ENCODE data around the gene SMCO4.
"Not testable (repeated sequence)": the region's sequence is repeated elsewhere in the genome, so short reads cannot be mapped to it uniquely, and the experiment has no call there.

The SMCO4 gene

DNA sequence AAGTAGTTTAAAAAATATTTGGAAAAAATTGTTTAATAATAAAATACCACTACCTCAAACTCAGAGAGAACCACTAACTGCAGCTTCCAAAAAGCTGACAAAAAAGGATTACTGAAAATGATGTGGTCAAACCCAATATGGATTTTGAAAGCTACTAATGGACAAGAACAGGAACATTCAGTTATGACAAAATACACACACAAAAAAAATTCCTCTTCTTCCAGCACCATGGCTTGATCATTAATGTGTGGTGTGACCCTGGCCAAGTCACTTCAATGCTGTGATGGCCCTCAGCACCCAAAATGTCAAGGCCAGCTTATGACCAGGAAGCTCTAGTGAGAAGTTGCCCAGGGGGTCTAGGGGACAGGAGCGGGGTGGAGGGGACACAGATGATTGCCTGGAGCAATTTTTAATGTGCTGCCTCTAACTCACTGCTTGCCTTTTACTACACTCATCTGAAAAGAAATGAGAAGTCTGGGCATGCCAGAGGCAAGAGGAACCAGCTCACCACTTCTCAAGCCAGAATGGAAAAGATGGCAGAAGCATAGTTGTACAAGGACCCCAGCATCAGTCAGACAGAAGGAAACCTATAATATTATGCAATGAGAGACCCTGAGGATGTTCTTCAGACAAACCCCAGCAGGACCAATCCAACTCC is 2.2 kb downstream of the SMCO4 start:
- no peak overlapping the region for H3K4me3 ChIP-seq (ENCODE audit: extremely low read depth, insufficient read depth, low read length, poor library complexity, severe bottlenecking)
- 100% methylated on average over 1 of the region's 1 CpG; no CpG with 5 or more reads in 1 of the 2 experiments for WGBS, 2 experiments (ENCODE audit: insufficient coverage in 2 of 2)
- no peak overlapping the region for H3K27ac ChIP-seq (ENCODE audit: low read depth, low read length, severe bottlenecking)
- no peaks in the 10 kb centered on the region for H3K9me3 ChIP-seq (ENCODE audit: control insufficient read depth, low read length)
- no peaks in the 10 kb centered on the region for H3K36me3 ChIP-seq (ENCODE audit: control insufficient read depth, insufficient read depth, low read length)
- H3K4me1 ChIP-seq (ENCODE audit: control insufficient read depth, insufficient read depth, low read length, poor library complexity, severe bottlenecking) = peaks cover 14% of the 10 kb centered on the region

DNA sequence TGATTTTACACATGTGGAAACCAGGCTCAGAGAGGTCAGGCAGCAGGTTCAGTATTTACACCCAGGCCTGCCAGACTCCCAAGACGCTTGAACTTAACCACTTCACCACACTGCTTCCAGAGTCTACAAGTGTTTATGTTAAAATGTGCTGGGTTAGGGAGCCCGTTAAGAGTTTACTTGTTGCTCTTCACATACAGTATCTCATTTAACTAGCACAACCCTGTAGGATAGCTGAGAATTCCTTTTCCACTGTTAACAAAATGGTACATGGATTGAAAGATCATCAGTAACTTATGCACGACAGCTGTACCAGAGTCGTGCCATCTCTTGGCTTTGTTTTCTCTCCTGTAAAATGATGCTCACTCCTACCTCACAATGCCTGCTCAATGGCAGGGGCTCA is 2.9 kb downstream of the SMCO4 start:
- Histone ChIP-seq H3K4me3 (ENCODE audit: extremely low read depth, insufficient read depth, low read length, poor library complexity, severe bottlenecking) (no peak overlapping the region), H3K4me1 (ENCODE audit: control insufficient read depth, insufficient read depth, low read length, poor library complexity, severe bottlenecking) (peaks cover 14% of the 10 kb centered on the region), H3K9me3 (ENCODE audit: control insufficient read depth, low read length) (no peaks in the 10 kb centered on the region), H3K36me3 (ENCODE audit: control insufficient read depth, insufficient read depth, low read length) (no peaks in the 10 kb centered on the region), H3K27ac (ENCODE audit: low read depth, low read length, severe bottlenecking) (no peak overlapping the region)
- 88% methylated on average over 2 of the region's 4 CpGs for WGBS, 2 experiments (ENCODE audit: insufficient coverage in 2 of 2)

DNA sequence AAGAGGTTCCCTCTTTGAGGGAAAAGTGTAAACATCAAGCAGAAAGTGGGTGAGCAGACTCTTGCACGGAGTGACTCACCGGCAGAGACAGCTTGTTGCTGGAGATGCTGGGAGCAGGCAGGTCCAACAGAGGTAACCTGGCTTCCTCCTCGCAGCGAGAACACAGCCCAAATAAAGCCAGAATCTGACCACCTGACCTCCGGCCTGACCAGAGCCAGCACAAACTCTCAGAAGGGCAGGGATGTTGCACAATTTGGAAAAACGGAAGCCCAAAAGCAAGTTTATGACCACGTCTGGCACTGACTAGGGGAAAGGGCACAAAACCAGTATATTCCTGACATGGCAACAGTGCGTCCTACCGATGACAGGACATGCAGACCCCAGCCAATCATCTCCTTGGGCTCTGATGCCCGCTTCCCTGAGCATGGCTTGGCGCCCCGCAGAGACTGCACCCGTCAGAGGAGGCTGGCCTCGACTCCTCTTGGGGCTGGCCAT is 5.4 kb downstream of the SMCO4 start:
- Histone ChIP-seq H3K4me3 (ENCODE audit: extremely low read depth, insufficient read depth, low read length, poor library complexity, severe bottlenecking) (no peak overlapping the region), H3K27ac (ENCODE audit: low read depth, low read length, severe bottlenecking) (no peak overlapping the region), H3K4me1 (ENCODE audit: control insufficient read depth, insufficient read depth, low read length, poor library complexity, severe bottlenecking) (peaks cover 14% of the 10 kb centered on the region), H3K9me3 (ENCODE audit: control insufficient read depth, low read length) (no peaks in the 10 kb centered on the region), H3K36me3 (ENCODE audit: control insufficient read depth, insufficient read depth, low read length) (no peaks in the 10 kb centered on the region)
- WGBS, 2 experiments (ENCODE audit: insufficient coverage in 2 of 2) = 89% methylated on average over 14 of the region's 14 CpGs

DNA sequence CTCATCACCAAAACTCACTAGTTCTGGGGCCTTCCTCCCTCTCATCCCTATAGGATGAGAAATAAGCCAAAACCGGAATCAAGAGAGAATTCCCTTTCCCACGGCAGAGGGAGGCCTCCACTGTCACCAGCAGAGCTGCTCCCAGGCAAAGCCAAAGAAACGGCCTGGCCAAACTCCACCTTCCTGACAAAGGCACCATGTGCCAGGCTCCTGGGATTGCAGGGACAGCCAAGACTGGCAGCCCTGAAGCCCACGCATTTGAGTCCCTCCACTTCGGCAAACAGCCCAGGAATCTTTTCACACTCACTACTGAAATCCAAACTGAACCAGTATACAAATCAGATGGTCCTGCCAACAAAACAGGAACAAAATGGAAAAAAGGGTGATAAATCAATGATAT is 6.1 kb downstream of the SMCO4 start:
- H3K27ac ChIP-seq (ENCODE audit: low read depth, low read length, severe bottlenecking) = no peak overlapping the region
- no peak overlapping the region for H3K4me3 ChIP-seq (ENCODE audit: extremely low read depth, insufficient read depth, low read length, poor library complexity, severe bottlenecking)
- no peaks in the 10 kb centered on the region for H3K9me3 ChIP-seq (ENCODE audit: control insufficient read depth, low read length)
- WGBS, 2 experiments (ENCODE audit: insufficient coverage in 2 of 2) = 42% methylated on average over 2 to 4 of the region's 5 CpGs
- H3K4me1 ChIP-seq (ENCODE audit: control insufficient read depth, insufficient read depth, low read length, poor library complexity, severe bottlenecking) = peaks cover 14% of the 10 kb centered on the region
- no peaks in the 10 kb centered on the region for H3K36me3 ChIP-seq (ENCODE audit: control insufficient read depth, insufficient read depth, low read length)

DNA sequence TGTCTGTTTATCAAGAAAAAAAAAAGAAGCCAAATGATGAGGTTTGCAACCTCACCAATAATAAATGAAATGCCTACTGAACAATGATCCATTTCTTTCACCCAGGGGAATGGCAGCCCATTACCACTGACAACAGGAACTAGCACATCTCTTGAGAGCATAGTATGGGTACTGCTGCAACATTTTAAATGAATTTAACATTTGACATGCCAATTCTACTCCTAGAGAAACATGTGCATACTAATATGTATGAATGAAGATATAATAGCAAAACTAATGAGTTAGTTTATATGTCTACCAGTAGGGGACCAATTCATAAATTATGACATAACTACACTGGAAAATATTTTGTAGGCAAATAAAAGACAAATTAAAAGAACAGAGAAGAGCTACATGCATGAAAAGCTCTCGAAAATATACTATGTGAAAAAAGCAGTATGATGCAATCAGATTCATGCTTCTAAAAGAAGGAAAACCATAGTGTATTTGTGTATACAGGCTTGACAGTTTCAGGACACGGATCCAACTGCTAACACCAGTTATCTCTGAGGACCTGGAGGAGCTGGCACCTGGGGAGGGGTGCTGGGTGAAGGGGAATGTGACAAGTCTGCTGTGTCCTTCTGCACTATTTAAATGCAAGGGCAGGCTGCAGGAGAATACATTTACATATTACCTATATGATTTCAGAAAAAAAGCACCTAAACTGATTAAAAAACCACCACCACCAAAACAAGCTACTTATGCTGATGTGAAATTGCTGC is 6.9 kb downstream of the SMCO4 start:
- no peaks in the 10 kb centered on the region for H3K9me3 ChIP-seq (ENCODE audit: control insufficient read depth, low read length)
- H3K4me3 ChIP-seq (ENCODE audit: extremely low read depth, insufficient read depth, low read length, poor library complexity, severe bottlenecking) = no peak overlapping the region
- H3K36me3 ChIP-seq (ENCODE audit: control insufficient read depth, insufficient read depth, low read length) = no peaks in the 10 kb centered on the region
- peaks cover 10% of the 10 kb centered on the region for H3K4me1 ChIP-seq (ENCODE audit: control insufficient read depth, insufficient read depth, low read length, poor library complexity, severe bottlenecking)
- no peak overlapping the region for H3K27ac ChIP-seq (ENCODE audit: low read depth, low read length, severe bottlenecking)
- WGBS, 2 experiments (ENCODE audit: insufficient coverage in 2 of 2) = 76 to 83% methylated on average over 1 to 2 of the region's 2 CpGs

DNA sequence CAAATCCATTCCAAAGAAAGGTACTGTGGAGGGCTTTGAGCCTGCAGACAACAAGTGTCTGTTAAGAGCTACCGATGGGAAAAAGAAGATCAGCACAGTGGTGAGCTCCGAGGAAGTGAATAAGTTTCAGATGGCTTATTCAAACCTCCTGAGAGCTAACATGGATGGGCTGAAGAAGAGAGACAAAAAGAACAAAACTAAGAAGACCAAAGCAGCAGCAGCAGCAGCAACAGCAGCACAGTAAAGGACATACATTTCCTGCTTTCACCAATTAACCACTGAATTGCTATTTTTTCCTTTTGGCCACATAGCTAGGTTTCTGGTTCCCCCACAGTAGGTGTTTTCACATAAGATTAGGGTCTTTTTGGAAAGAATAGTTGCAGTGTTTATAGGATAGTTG is 7.6 kb downstream of the SMCO4 start:
- peaks cover 10% of the 10 kb centered on the region for H3K4me1 ChIP-seq (ENCODE audit: control insufficient read depth, insufficient read depth, low read length, poor library complexity, severe bottlenecking)
- 86 to 90% methylated on average over 1 to 2 of the region's 2 CpGs for WGBS, 2 experiments (ENCODE audit: insufficient coverage in 2 of 2)
- not testable (repeated sequence) for H3K36me3 ChIP-seq (ENCODE audit: control insufficient read depth, insufficient read depth, low read length); H3K9me3 ChIP-seq (ENCODE audit: control insufficient read depth, low read length); H3K4me3 ChIP-seq (ENCODE audit: extremely low read depth, insufficient read depth, low read length, poor library complexity, severe bottlenecking); H3K27ac ChIP-seq (ENCODE audit: low read depth, low read length, severe bottlenecking)

DNA sequence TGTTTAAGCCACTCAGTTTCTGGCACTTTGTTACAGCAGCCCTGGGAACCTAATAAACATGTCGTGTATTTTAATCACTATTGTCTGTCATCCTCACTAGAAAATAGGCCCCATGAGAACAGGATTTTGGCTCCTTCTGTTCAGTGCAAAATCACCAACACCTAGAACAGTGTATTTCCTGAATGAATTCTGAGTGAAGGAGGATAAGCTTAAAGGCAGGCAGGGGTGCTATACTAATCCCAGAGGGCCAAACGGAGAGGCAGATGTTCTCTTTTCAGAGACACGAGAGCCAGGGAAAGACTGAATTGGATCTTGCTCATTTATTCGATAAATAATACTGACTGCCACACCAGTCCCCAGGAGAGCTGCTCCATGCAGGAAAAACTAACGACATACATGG is 10.4 kb downstream of the SMCO4 start:
- Histone ChIP-seq H3K36me3 (ENCODE audit: control insufficient read depth, insufficient read depth, low read length) (no peaks in the 10 kb centered on the region), H3K4me1 (ENCODE audit: control insufficient read depth, insufficient read depth, low read length, poor library complexity, severe bottlenecking) (peaks cover 11% of the 10 kb centered on the region), H3K4me3 (ENCODE audit: extremely low read depth, insufficient read depth, low read length, poor library complexity, severe bottlenecking) (no peak overlapping the region), H3K27ac (ENCODE audit: low read depth, low read length, severe bottlenecking) (no peak overlapping the region), H3K9me3 (ENCODE audit: control insufficient read depth, low read length) (no peaks in the 10 kb centered on the region)
- 78 to 80% methylated on average over 3 to 5 of the region's 5 CpGs for WGBS, 2 experiments (ENCODE audit: insufficient coverage in 2 of 2)

DNA sequence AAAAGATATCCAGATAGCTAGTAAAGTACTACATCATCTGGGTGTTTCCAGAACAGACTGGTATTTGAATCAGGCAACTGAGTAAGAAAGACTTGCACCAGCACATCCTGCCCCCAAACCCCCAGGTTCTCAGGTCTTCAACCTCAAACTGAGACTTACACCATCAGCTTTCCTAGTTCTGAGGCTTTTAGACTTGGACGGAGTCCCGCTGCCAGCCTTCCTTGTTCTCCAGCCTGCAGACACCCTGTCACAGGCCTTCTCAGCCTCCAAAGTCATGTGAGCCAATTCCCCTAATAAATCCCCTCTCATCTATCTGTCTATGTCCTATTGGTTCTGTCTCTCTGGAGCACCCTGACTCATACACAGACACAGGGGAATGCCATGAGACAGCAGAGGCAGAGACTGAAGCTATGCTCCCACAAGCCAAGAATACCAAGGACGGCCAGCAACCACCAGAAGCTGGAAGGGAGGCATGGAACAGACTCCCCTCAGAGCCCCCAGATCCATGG is 10.9 kb downstream of the SMCO4 start:
- Histone ChIP-seq H3K9me3 (ENCODE audit: control insufficient read depth, low read length) (no peaks in the 10 kb centered on the region), H3K27ac (ENCODE audit: low read depth, low read length, severe bottlenecking) (no peak overlapping the region), H3K4me3 (ENCODE audit: extremely low read depth, insufficient read depth, low read length, poor library complexity, severe bottlenecking) (no peak overlapping the region), H3K36me3 (ENCODE audit: control insufficient read depth, insufficient read depth, low read length) (no peaks in the 10 kb centered on the region), H3K4me1 (ENCODE audit: control insufficient read depth, insufficient read depth, low read length, poor library complexity, severe bottlenecking) (peaks cover 6% of the 10 kb centered on the region)
- WGBS, 2 experiments (ENCODE audit: insufficient coverage in 2 of 2) = 91 to 92% methylated on average over 3 of the region's 3 CpGs

DNA sequence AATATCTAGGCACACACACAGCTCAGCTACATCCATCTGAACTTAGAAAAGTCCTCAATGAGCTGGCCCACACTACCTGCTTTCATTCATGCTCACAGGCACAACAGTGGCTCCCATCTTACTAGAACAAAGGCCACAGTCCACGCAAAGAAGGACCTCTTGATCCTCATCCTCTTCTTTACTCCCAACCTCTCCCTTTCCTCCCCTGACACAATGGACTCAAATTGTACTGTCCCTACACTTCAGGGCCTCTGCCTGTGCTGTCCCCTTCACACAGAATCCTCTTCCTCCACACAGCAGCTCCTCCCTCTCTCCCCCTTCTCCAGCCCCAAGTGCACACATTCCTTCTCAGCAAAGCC is 12.7 kb downstream of the SMCO4 start:
- Histone ChIP-seq H3K4me1 (ENCODE audit: control insufficient read depth, insufficient read depth, low read length, poor library complexity, severe bottlenecking) (peaks cover 13% of the 10 kb centered on the region), H3K36me3 (ENCODE audit: control insufficient read depth, insufficient read depth, low read length) (no peaks in the 10 kb centered on the region), H3K9me3 (ENCODE audit: control insufficient read depth, low read length) (no peaks in the 10 kb centered on the region), H3K27ac (ENCODE audit: low read depth, low read length, severe bottlenecking) (no peak overlapping the region), H3K4me3 (ENCODE audit: extremely low read depth, insufficient read depth, low read length, poor library complexity, severe bottlenecking) (no peak overlapping the region)
- 100% methylated on average over 1 of the region's 1 CpG for WGBS, 2 experiments (ENCODE audit: insufficient coverage in 2 of 2)

DNA sequence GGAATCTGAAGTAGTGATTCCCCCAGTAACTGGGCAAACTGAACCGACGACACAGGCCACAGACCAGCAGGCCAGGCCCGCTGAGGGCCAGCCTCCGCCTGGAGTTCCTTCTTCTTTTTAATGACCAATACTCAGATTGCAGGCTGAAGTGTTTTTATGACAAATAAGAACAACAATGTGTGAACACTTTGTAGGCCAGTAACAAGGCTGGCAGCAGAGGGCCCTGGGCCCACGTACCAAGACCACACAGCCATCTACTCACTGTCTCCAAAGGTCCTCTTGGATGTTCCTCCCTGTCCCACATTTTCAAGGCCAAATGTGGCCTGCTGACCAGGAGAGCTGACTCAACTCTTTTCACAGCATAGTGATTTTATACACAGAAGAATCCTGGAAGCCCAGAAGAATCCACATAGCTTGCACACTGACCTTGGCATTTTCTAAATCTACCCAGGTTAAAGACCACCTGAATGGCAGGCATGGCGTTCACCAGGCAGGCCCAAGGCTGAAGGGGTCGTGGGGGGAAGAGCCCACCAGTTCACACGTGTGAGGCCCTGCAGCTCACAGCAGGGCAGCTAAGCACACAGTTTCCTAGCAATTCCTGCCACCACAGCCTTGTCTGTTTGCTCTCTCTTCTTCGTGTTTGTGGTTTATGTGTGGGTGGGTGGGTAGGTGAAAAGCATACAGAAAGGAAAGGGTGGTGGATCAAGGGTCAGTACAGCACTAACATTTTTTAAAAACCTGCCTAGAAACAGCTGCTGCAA is 13.3 kb downstream of the SMCO4 start:
- H3K9me3 ChIP-seq (ENCODE audit: control insufficient read depth, low read length) = no peaks in the 10 kb centered on the region
- H3K4me1 ChIP-seq (ENCODE audit: control insufficient read depth, insufficient read depth, low read length, poor library complexity, severe bottlenecking) = peaks cover 13% of the 10 kb centered on the region
- WGBS, 2 experiments (ENCODE audit: insufficient coverage in 2 of 2) = 79 to 86% methylated on average over 6 to 7 of the region's 9 CpGs
- no peaks in the 10 kb centered on the region for H3K36me3 ChIP-seq (ENCODE audit: control insufficient read depth, insufficient read depth, low read length)
- peak overlapping the region; percentile 33 for H3K27ac ChIP-seq (ENCODE audit: low read depth, low read length, severe bottlenecking)
- no peak overlapping the region for H3K4me3 ChIP-seq (ENCODE audit: extremely low read depth, insufficient read depth, low read length, poor library complexity, severe bottlenecking)

Measured in mesodermal cell (in vitro differentiated cells).